H1 (cell line): ENCODE results near the gene LARP6. TPM values are rescaled to one million over a fixed set of nuclear protein-coding genes. Genes with fewer than 3 reads are reported as not detected.

Experiments
- ATF3 ChIP-seq: IDR thresholded peaks from 2 replicates; pipeline ENCODE4 v1.6.1; 2011; ENCODE audit warnings: low read depth, mild to moderate bottlenecking, low read length; ENCODE audit not compliant: insufficient read depth
- CHD7 ChIP-seq: fragments of 300-600 bp; sonication (generic); IDR thresholded peaks from 2 replicates; pipeline ENCODE4 v1.7.1; 2012; ENCODE audit warnings: low read length, moderate library complexity, mild to moderate bottlenecking, inconsistent platforms; ENCODE audit not compliant: insufficient replicate concordance
- KDM5A ChIP-seq: fragments of 200-600 bp; IDR thresholded peaks from 2 replicates; pipeline ENCODE4 v1.7.1; 2012; ENCODE audit warnings: mild to moderate bottlenecking, low read length, inconsistent platforms, mixed read lengths
- NANOG ChIP-seq: IDR thresholded peaks from 2 replicates; pipeline ENCODE4 v1.6.1; 2011; ENCODE audit warnings: low read length, low read depth, mild to moderate bottlenecking, inconsistent platforms; ENCODE audit not compliant: insufficient read depth, poor library complexity, severe bottlenecking
- RAD21 ChIP-seq, 2 experiments: IDR thresholded peaks in 1 of 2; conservative IDR thresholded peaks in 1 of 2; 2 replicates each; pipeline ENCODE4 v1.6.1; 2011; ENCODE audit warnings: low read depth in 2 of 2, low read length in 2 of 2, improper control_type of control experiment in 1 of 2, inconsistent platforms in 1 of 2, mild to moderate bottlenecking in 1 of 2, moderate library complexity in 1 of 2
- RNF2 ChIP-seq: fragments of 200-900, 300-1000 bp; sonication (generic); IDR thresholded peaks from 2 replicates; pipeline ENCODE4 v1.7.1; 2016; ENCODE audit warnings: borderline replicate concordance, low read depth, mild to moderate bottlenecking, antibody characterized with exemption, low read length; ENCODE audit not compliant: poor library complexity, severe bottlenecking; ENCODE audit errors: missing control alignments
- SAP30 ChIP-seq: fragments of 300-600 bp; sonication (generic); IDR thresholded peaks from 2 replicates; pipeline ENCODE4 v1.7.1; 2012; ENCODE audit warnings: low read length, moderate library complexity, mild to moderate bottlenecking, inconsistent platforms; ENCODE audit not compliant: insufficient read depth, insufficient replicate concordance
- TEAD4 ChIP-seq: IDR thresholded peaks from 2 replicates; pipeline ENCODE4 v1.6.1; 2012; ENCODE audit warnings: low read depth, low read length, inconsistent platforms, mixed read lengths
- polyA plus RNA-seq, 7 experiments: library from polyadenylated mRNA; depleted of rRNA in 3 of 7; stranded (reverse) in 5 of 7; unstranded in 2 of 7; fragments of >200 nt in 5 of 7; fragments of 200-250 nt in 2 of 7; gene quantifications; 1 replicate in 5 of 7; 2 replicates in 1 of 7; 4 replicates in 1 of 7; pipeline versions ENCODE4 v1.2.1 to v1.2.3, GENCODE V29; 2011 to 2013; ENCODE audit warnings: missing spikeins in 2 of 7, mixed read lengths in 2 of 7
- total RNA-seq: library from RNA; stranded (reverse); fragmentation: NEBNext Ultra II Directional; extraction: Animal tissue kit (Norgen Biotek cat#: 25700); gene quantifications from 2 replicates; pipeline ENCODE4 v1.2.1, GENCODE V29; 2021

Gene LARP6
- total and polyA plus RNA-seq, 2 of the 8 experiments (the other 6 are each of a cell fraction or from before 2014, with no cell fraction given): 21.0 to 24.7 TPM

- TF ChIP-seq CHD7 (no peak), RAD21 (IDR thresholded peaks at IDR 0.05 in 1 of 2, conservative IDR thresholded peaks at IDR 0.05 in 1 of 2; ENCODE audit: low read depth in 2 of 2, low read length in 2 of 2) (no peak), ATF3 (no peak), NANOG (no peak), TEAD4 (no peak), RNF2 (no peak), SAP30 (no peak), KDM5A (no peak)
Measured at GRCh38 chr15:70882361-70882760, 28.4 kb upstream of the LARP6 start (continued).
